Measurements from ENCODE around the gene NDOR1. TPM values are rescaled to one million over a fixed set of nuclear protein-coding genes. Genes with fewer than 3 reads are reported as not detected.
A peak's percentile ranks its signal among the peaks of the same experiment; 100 is the strongest.

Gene NDOR1
- polyA plus RNA-seq, 3 donors = 4.4 to 26.9 (median 5.2) TPM

- Histone ChIP-seq H3K27ac (ENCODE audit: low read depth in 1 of 2, low read length in 2 of 2) (no peak overlapping the region), H3K9ac (ENCODE audit: insufficient read depth, low read length, poor library complexity, severe bottlenecking) (no peak overlapping the region), H2AFZ (ENCODE audit: insufficient read depth, low read depth, low read length, poor library complexity, severe bottlenecking) (no peak overlapping the region), H3K4me1 (ENCODE audit: control insufficient read depth in 1 of 2, insufficient read depth in 2 of 2, low read length in 2 of 2) (peaks cover 33 to 54% of the 10 kb centered on the region in 2 donors), H3K79me2 (ENCODE audit: insufficient read depth, low read length) (no peaks in the 10 kb centered on the region), H3K4me2 (replicated peaks; ENCODE audit: extremely low read depth, low read length, poor library complexity, severe bottlenecking) (no peak overlapping the region), H3K4me3 (replicated peaks in 1 of 3; ENCODE audit: low read depth in 2 of 3, low read length in 3 of 3) (no peak overlapping the region), H3K36me3 (replicated peaks in 1 of 2; ENCODE audit: control insufficient read depth in 1 of 2, insufficient read depth in 2 of 2, low read length in 2 of 2) (peaks cover 9 to 12% of the 10 kb centered on the region in 2 donors), H4K20me1 (ENCODE audit: insufficient read depth, low read length) (no peaks in the 10 kb centered on the region), H3K9me3 (replicated peaks in 1 of 2; ENCODE audit: control insufficient read depth in 1 of 2, insufficient read depth in 1 of 2, low read length in 2 of 2) (no peaks in the 10 kb centered on the region), H3K27me3 (ENCODE audit: control insufficient read depth in 2 of 2, insufficient read depth in 2 of 2, low read length in 2 of 2) (peaks cover 0 to 14% of the 10 kb centered on the region in 2 donors)
- peak overlapping the region in 1 of 2 donors; percentile 26 for H3K4me3 Mint-ChIP-seq
- H3K27ac Mint-ChIP-seq = no peak overlapping the region
- intact Hi-C loops (cut with micrococcal nuclease) = loop anchor here in 1 of 2 donors (5.0 kb wide), 1 partner anchor 93 kb away; no protein-coding TSS in a partner anchor
- H3K36me3 Mint-ChIP-seq = peaks cover 7 to 11% of the 10 kb centered on the region in 2 donors
- H3K9me3 Mint-ChIP-seq = no peaks in the 10 kb centered on the region
- TF ChIP-seq CTCF (IDR thresholded peaks at IDR 0.05) = no peak
- H3K4me1 Mint-ChIP-seq = peaks cover 23% of the 10 kb centered on the region
- H3K27me3 Mint-ChIP-seq (ENCODE audit: low read depth in 3 of 3) = peaks cover 3 to 22% (median 13%) of the 10 kb centered on the region in 3 donors
- no peak for DNase-seq
- whole genome bisulfite sequencing (ENCODE audit: insufficient coverage) = 94% methylated on average over 52 of the region's 52 CpGs
Observed at GRCh38 chr9:137220317-137221094, 15.0 kb downstream of the NDOR1 start.

GRCh38 chr9:137221095-137221505 is 15.6 kb downstream of the NDOR1 start:
- 100% methylated on average over 2 of the region's 14 CpGs for WGBS (ENCODE audit: insufficient coverage)
- Mint-ChIP-seq H3K27ac (no peak overlapping the region), H3K36me3 (peaks cover 5% of the 10 kb centered on the region in 2 donors)

More at GRCh38 chr9:137221095-137221505, 15.6 kb downstream of the NDOR1 start:
- no peaks in the 10 kb centered on the region for H3K9me3 ChIP-seq (replicated peaks in 1 of 2; ENCODE audit: control insufficient read depth in 1 of 2, insufficient read depth in 1 of 2, low read length in 2 of 2)
- TF ChIP-seq CTCF (IDR thresholded peaks at IDR 0.05) = no peak
- no peak overlapping the region for H3K27ac ChIP-seq (ENCODE audit: low read depth in 1 of 2, low read length in 2 of 2)
- no peaks in the 10 kb centered on the region for H4K20me1 ChIP-seq (ENCODE audit: insufficient read depth, low read length)
- Mint-ChIP-seq H3K9me3 (no peaks in the 10 kb centered on the region), H3K4me1 (peaks cover 23% of the 10 kb centered on the region), H3K27me3 (ENCODE audit: low read depth in 3 of 3) (peaks cover 3 to 22% (median 13%) of the 10 kb centered on the region in 3 donors), H3K4me3 (peak overlapping the region in 1 of 2 donors; percentile 26)
- no peak overlapping the region for H2AFZ ChIP-seq (ENCODE audit: insufficient read depth, low read depth, low read length, poor library complexity, severe bottlenecking)
- peaks cover 0 to 14% of the 10 kb centered on the region in 2 donors for H3K27me3 ChIP-seq (ENCODE audit: control insufficient read depth in 2 of 2, insufficient read depth in 2 of 2, low read length in 2 of 2)
- no peak overlapping the region for H3K4me3 ChIP-seq (replicated peaks in 1 of 3; ENCODE audit: low read depth in 2 of 3, low read length in 3 of 3)
- H3K9ac ChIP-seq (ENCODE audit: insufficient read depth, low read length, poor library complexity, severe bottlenecking) = no peak overlapping the region
- no peak overlapping the region for H3K4me2 ChIP-seq (replicated peaks; ENCODE audit: extremely low read depth, low read length, poor library complexity, severe bottlenecking)
- H3K4me1 ChIP-seq (ENCODE audit: control insufficient read depth in 1 of 2, insufficient read depth in 2 of 2, low read length in 2 of 2) = peaks cover 33 to 54% of the 10 kb centered on the region in 2 donors
- peaks cover 3 to 6% of the 10 kb centered on the region in 2 donors for H3K36me3 ChIP-seq (replicated peaks in 1 of 2; ENCODE audit: control insufficient read depth in 1 of 2, insufficient read depth in 2 of 2, low read length in 2 of 2)
- DNase-seq = no peak
- intact Hi-C loops (cut with micrococcal nuclease) = loop anchor here in 1 of 2 donors (5.0 kb wide), 1 partner anchor 94 kb away; no protein-coding TSS in a partner anchor
- H3K79me2 ChIP-seq (ENCODE audit: insufficient read depth, low read length) = no peaks in the 10 kb centered on the region

Data from CD14-positive monocyte (primary cell).